IMR-90 (cell line): ENCODE results near the gene CERS1. TPM values are rescaled to one million over a fixed set of nuclear protein-coding genes. Genes with fewer than 3 reads are reported as not detected.

Source experiments
- ATAC-seq: fragments of 200-7000 bp; cut with Tn5 transposase; 2 replicates; pipeline ENCODE4 v1.9.1; 2020; ENCODE audit warnings: low read depth, mild to moderate bottlenecking, moderate library complexity
- BruUV-seq: library from RNA; stranded (reverse); fragments of 400-500 nt; replicated peaks from 2 replicates; lab custom pipeline; 2021; lab: Mats Ljungman, UMichigan
- CTCF ChIA-PET: fragments of 300-600 bp; formaldehyde crosslinking; extraction: SDS; loops from one replicate; lab custom pipeline; 2021; ENCODE audit warnings: antibody characterized with exemption; lab: Yijun Ruan, JAX
- POLR2A ChIA-PET: fragments of 300-600 bp; sonication (Branson Sonifier 250); formaldehyde crosslinking; loops from one replicate; lab custom pipeline; 2022; ENCODE audit warnings: antibody characterized with exemption; ENCODE audit not compliant: unreplicated experiment; lab: Charles Lee
- DNase-seq: peaks from one replicate; pipeline ENCODE4 v3.0.0; 2013
- H2AFZ ChIP-seq: replicated peaks from 2 replicates; pipeline ENCODE3; 2013; ENCODE audit warnings: low read length, mild to moderate bottlenecking; ENCODE audit not compliant: poor library complexity
- H2AK5ac ChIP-seq: 2 replicates; pipeline ENCODE4 v1.6.1; 2013; ENCODE audit warnings: low read depth, low read length, inconsistent platforms
- H2AK9ac ChIP-seq: replicated peaks from 2 replicates; pipeline ENCODE3; 2013; ENCODE audit warnings: mild to moderate bottlenecking, low read depth, low read length, moderate library complexity; ENCODE audit not compliant: poor library complexity
- H2BK120ac ChIP-seq: 2 replicates; pipeline ENCODE4 v1.6.1; 2013; ENCODE audit warnings: low read depth, low read length, inconsistent platforms
- H2BK15ac ChIP-seq: 3 replicates; pipeline ENCODE4 v1.6.1; 2013; ENCODE audit warnings: low read depth, low read length, inconsistent platforms
- H2BK20ac ChIP-seq: 2 replicates; pipeline ENCODE4 v1.6.1; 2013; ENCODE audit warnings: low read depth, mild to moderate bottlenecking, inconsistent platforms, low read length, moderate library complexity
- H2BK5ac ChIP-seq: 2 replicates; pipeline ENCODE4 v1.6.1; 2013; ENCODE audit warnings: mild to moderate bottlenecking, low read depth, low read length, inconsistent platforms; ENCODE audit not compliant: poor library complexity, severe bottlenecking
- H3K14ac ChIP-seq: replicated peaks from 2 replicates; pipeline ENCODE4 v1.6.1; 2013; ENCODE audit warnings: low read depth, low read length, inconsistent platforms
- H3K18ac ChIP-seq: 2 replicates; pipeline ENCODE4 v1.6.1; 2013; ENCODE audit warnings: low read depth, low read length, control low read depth
- H3K23ac ChIP-seq: 2 replicates; pipeline ENCODE4 v1.6.1; 2013; ENCODE audit warnings: low read depth, low read length, inconsistent platforms
- H3K27ac ChIP-seq: 2 replicates; pipeline ENCODE4 v1.5.1; 2013; ENCODE audit warnings: mild to moderate bottlenecking, control low read depth, low read length; ENCODE audit not compliant: insufficient read depth
- H3K27me3 ChIP-seq: 2 replicates; pipeline ENCODE4 v1.6.1; 2013; ENCODE audit warnings: low read length; ENCODE audit not compliant: control insufficient read depth, insufficient read depth
- H3K36me3 ChIP-seq: 2 replicates; pipeline ENCODE4 v1.6.1; 2013; ENCODE audit warnings: low read length, mixed read lengths; ENCODE audit not compliant: control insufficient read depth, insufficient read depth
- H3K4ac ChIP-seq: 2 replicates; pipeline ENCODE4 v1.6.1; 2013; ENCODE audit warnings: low read depth, low read length, inconsistent platforms
- H3K4me1 ChIP-seq: 2 replicates; pipeline ENCODE4 v1.6.1; 2013; ENCODE audit warnings: low read length, mixed read lengths; ENCODE audit not compliant: control insufficient read depth, insufficient read depth
- H3K4me2 ChIP-seq: 2 replicates; pipeline ENCODE4 v1.6.1; 2013; ENCODE audit warnings: low read depth, mild to moderate bottlenecking, control low read depth, low read length, moderate library complexity
- H3K4me3 ChIP-seq: 2 replicates; pipeline ENCODE4 v1.5.1; 2013; ENCODE audit warnings: low read depth, mild to moderate bottlenecking, control low read depth, low read length, moderate library complexity; ENCODE audit not compliant: insufficient read depth
- H3K56ac ChIP-seq: 2 replicates; pipeline ENCODE4 v1.6.1; 2013; ENCODE audit warnings: low read length, inconsistent platforms; ENCODE audit not compliant: insufficient read depth; ENCODE audit errors: extremely low read depth
- H3K79me1 ChIP-seq, 2 experiments: 2 replicates each; pipeline ENCODE4 v1.6.1; 2013; ENCODE audit warnings: low read length in 2 of 2, inconsistent platforms in 1 of 2, low read depth in 1 of 2
- H3K9ac ChIP-seq: 2 replicates; pipeline ENCODE4 v1.6.1; 2013; ENCODE audit warnings: low read depth, low read length, control low read depth
- H3K9me1 ChIP-seq: 2 replicates; pipeline ENCODE4 v1.6.1; 2013; ENCODE audit warnings: low read length, inconsistent platforms; ENCODE audit not compliant: insufficient read depth
- H3K9me3 ChIP-seq: 2 replicates; pipeline ENCODE4 v1.6.1; 2013; ENCODE audit warnings: low read length; ENCODE audit not compliant: control insufficient read depth, insufficient read depth
- H4K20me1 ChIP-seq: 2 replicates; pipeline ENCODE4 v1.6.1; 2013; ENCODE audit warnings: low read length, inconsistent platforms; ENCODE audit not compliant: insufficient read depth
- H4K5ac ChIP-seq: 2 replicates; pipeline ENCODE4 v1.6.1; 2013; ENCODE audit warnings: mild to moderate bottlenecking, low read depth, low read length, control low read depth
- H4K8ac ChIP-seq, 2 experiments: 2 replicates each; pipeline ENCODE4 v1.6.1; 2013; ENCODE audit warnings: low read depth in 2 of 2, low read length in 2 of 2, control low read depth in 1 of 2, inconsistent platforms in 1 of 2
- H4K91ac ChIP-seq: 2 replicates; pipeline ENCODE4 v1.6.1; 2013; ENCODE audit warnings: low read depth, low read length, inconsistent platforms; ENCODE audit not compliant: insufficient read depth
- BHLHE40 ChIP-seq: fragments of 150-350 bp; IDR thresholded peaks from 2 replicates; pipeline ENCODE4 v1.6.1; 2016; ENCODE audit warnings: mild to moderate bottlenecking, low read depth, low read length
- CEBPB ChIP-seq: IDR thresholded peaks from 2 replicates; pipeline ENCODE4 v1.6.1; 2012; ENCODE audit warnings: low read depth, low read length, improper control_type of control experiment
- CHD1 ChIP-seq: IDR thresholded peaks from 2 replicates; pipeline ENCODE4 v1.6.1; 2012; ENCODE audit warnings: low read depth, low read length, improper control_type of control experiment
- FOS ChIP-seq: fragments of 150-350 bp; IDR thresholded peaks from 2 replicates; pipeline ENCODE4 v1.6.1; 2016; ENCODE audit warnings: low read depth, low read length
- MXI1 ChIP-seq: IDR thresholded peaks from 2 replicates; pipeline ENCODE4 v1.6.1; 2012; ENCODE audit warnings: low read depth, mild to moderate bottlenecking, low read length, moderate library complexity, borderline replicate concordance
- NFE2L2 ChIP-seq: fragments of 150-350 bp; IDR thresholded peaks from 2 replicates; pipeline ENCODE4 v1.6.1; 2016; ENCODE audit warnings: low read depth, mild to moderate bottlenecking, low read length
- POLR2A ChIP-seq: IDR thresholded peaks from 2 replicates; pipeline ENCODE4 v1.6.1; 2012; ENCODE audit warnings: mild to moderate bottlenecking, low read depth, low read length
- RCOR1 ChIP-seq: IDR thresholded peaks from 2 replicates; pipeline ENCODE4 v1.6.1; 2012; ENCODE audit warnings: mild to moderate bottlenecking, low read length, improper control_type of control experiment; ENCODE audit not compliant: insufficient replicate concordance
- WGBS, 2 experiments: methylation state at CpG; one replicate each; pipeline versions ENCODE4 v1.1.5 to v1.1.7; 2013; ENCODE audit warnings: missing lambda C conversion rate in 2 of 2; ENCODE audit not compliant: insufficient read length in 1 of 2; ENCODE audit errors: extremely low coverage in 2 of 2; 5-methylcytosine and 5-hydroxymethylcytosine counted together
- dilution Hi-C: fragments of 300-500 bp; cut with HindIII; formaldehyde crosslinking; loops from one replicate; pipeline ENCODE4 v1.14.3; 2018; ENCODE audit warnings: low sequenced_read_pairs; ENCODE audit not compliant: unreplicated experiment
- in situ Hi-C: fragments of 300-500 bp; cut with MboI; formaldehyde crosslinking; loops from 3 replicates; pipeline ENCODE4 v1.14.3; 2019; ENCODE audit warnings: low sequenced_read_pairs, inconsistent platforms, mixed read lengths
- intact Hi-C: fragments of 100-400 bp; cut with micrococcal nuclease; formaldehyde crosslinking; loops from 2 replicates; pipeline ENCODE4 v1.10.0; 2022
- polyA plus RNA-seq, 3 experiments: library from polyadenylated mRNA; depleted of rRNA; stranded (reverse); fragments of >200 nt; gene quantifications; 2 replicates each; pipeline ENCODE4 v1.2.3, GENCODE V29; 2012; ENCODE audit warnings: low replicate concordance in 1 of 3
- total RNA-seq: library from RNA; depleted of rRNA; stranded (reverse); fragments of >200 nt; gene quantifications from 2 replicates; pipeline ENCODE4 v1.2.3, GENCODE V29; 2012
- TF ChIP-seq, protein P1 (sequence below): fragments of 150-350 bp; IDR thresholded peaks from 2 replicates; pipeline ENCODE4 v1.6.1; 2016; ENCODE audit warnings: low read depth, mild to moderate bottlenecking, low read length, moderate library complexity, borderline replicate concordance
- TF ChIP-seq, protein P2 (sequence below): conservative IDR thresholded peaks from 2 replicates; pipeline ENCODE4 v1.5.1; 2012; ENCODE audit warnings: mild to moderate bottlenecking, low read depth, low read length, improper control_type of control experiment
- TF ChIP-seq, protein P3 (sequence below): fragments of 150-350 bp; IDR thresholded peaks from 2 replicates; pipeline ENCODE4 v1.6.1; 2017; ENCODE audit warnings: mild to moderate bottlenecking, antibody characterized with exemption, low read length, low read depth

Gene CERS1
- total and polyA plus RNA-seq, 2 of the 4 experiments (the other 2 are of a cell fraction) = 0.90 to 4.3 TPM

DNA sequence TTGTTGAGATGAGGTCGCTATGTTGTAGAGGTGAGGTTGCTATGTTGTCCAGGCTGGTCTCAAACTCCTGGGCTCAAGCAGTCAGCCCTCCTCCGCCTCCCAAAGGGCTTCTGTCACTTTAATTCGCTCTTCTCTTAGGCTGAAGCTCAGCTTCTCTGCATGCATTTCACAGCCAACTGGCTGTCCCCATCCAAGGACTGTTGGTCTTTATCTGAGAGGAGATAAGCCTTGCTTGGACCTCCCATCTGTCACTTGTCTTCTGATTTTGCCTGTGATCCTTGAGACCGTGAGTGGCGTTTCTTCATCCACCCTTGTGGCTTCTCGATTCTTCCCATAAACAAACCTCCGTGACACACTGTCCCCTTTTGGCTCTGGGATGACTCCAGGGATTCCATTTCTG, 24.4 kb downstream of the CERS1 start:
- Histone ChIP-seq H2AFZ (no peak overlapping the region), H3K4me2 (no peak overlapping the region), H4K5ac (no peak overlapping the region), H3K56ac (no peak overlapping the region), H2BK120ac (no peak overlapping the region), H3K4me1 (no peaks in the 10 kb centered on the region), H3K79me1 (peaks cover 2 to 3% of the 10 kb centered on the region in 2 experiments; a peak in 1 of 4 replicates), H3K27ac (no peak overlapping the region), H3K27me3 (no peaks in the 10 kb centered on the region), H2BK15ac (no peak overlapping the region), H3K23ac (no peak overlapping the region), H3K9me3 (no peaks in the 10 kb centered on the region), H4K8ac (no peak overlapping the region), H3K18ac (no peak overlapping the region), H2BK5ac (no peak overlapping the region), H3K14ac (no peak overlapping the region), H3K4me3 (no peak overlapping the region), H2BK20ac (no peak overlapping the region), H4K20me1 (peaks cover 4% of the 10 kb centered on the region), H4K91ac (no peak overlapping the region), H3K36me3 (peaks cover 16% of the 10 kb centered on the region; the same call in 1 of the 2 replicates), H2AK5ac (no peak overlapping the region), H3K9me1 (no peaks in the 10 kb centered on the region), H3K4ac (no peak overlapping the region), H2AK9ac (no peak overlapping the region), H3K9ac (no peak overlapping the region)
- no TSS peak for BruUV-seq
- ChIA-PET POLR2A (no interaction called here), CTCF (interaction anchor here (0.9 kb wide), 1 partner anchor 23 kb away, joined by 4 read pairs; no protein-coding TSS in a partner anchor)
- DNase-seq (no peak), ATAC-seq (no peak)
- TF ChIP-seq NFE2L2 (no peak), BHLHE40 (no peak), FOS (no peak), MXI1 (no peak), POLR2A (no peak), RCOR1 (no peak), CHD1 (no peak), CEBPB (no peak)
- TF ChIP-seq, protein P1, sequence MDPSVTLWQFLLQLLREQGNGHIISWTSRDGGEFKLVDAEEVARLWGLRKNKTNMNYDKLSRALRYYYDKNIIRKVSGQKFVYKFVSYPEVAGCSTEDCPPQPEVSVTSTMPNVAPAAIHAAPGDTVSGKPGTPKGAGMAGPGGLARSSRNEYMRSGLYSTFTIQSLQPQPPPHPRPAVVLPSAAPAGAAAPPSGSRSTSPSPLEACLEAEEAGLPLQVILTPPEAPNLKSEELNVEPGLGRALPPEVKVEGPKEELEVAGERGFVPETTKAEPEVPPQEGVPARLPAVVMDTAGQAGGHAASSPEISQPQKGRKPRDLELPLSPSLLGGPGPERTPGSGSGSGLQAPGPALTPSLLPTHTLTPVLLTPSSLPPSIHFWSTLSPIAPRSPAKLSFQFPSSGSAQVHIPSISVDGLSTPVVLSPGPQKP = no peak
- TF ChIP-seq, protein P2, sequence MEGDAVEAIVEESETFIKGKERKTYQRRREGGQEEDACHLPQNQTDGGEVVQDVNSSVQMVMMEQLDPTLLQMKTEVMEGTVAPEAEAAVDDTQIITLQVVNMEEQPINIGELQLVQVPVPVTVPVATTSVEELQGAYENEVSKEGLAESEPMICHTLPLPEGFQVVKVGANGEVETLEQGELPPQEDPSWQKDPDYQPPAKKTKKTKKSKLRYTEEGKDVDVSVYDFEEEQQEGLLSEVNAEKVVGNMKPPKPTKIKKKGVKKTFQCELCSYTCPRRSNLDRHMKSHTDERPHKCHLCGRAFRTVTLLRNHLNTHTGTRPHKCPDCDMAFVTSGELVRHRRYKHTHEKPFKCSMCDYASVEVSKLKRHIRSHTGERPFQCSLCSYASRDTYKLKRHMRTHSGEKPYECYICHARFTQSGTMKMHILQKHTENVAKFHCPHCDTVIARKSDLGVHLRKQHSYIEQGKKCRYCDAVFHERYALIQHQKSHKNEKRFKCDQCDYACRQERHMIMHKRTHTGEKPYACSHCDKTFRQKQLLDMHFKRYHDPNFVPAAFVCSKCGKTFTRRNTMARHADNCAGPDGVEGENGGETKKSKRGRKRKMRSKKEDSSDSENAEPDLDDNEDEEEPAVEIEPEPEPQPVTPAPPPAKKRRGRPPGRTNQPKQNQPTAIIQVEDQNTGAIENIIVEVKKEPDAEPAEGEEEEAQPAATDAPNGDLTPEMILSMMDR = no peak
- TF ChIP-seq, protein P3, sequence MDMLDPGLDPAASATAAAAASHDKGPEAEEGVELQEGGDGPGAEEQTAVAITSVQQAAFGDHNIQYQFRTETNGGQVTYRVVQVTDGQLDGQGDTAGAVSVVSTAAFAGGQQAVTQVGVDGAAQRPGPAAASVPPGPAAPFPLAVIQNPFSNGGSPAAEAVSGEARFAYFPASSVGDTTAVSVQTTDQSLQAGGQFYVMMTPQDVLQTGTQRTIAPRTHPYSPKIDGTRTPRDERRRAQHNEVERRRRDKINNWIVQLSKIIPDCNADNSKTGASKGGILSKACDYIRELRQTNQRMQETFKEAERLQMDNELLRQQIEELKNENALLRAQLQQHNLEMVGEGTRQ = no peak
- in situ Hi-C loops (no loop called here), intact Hi-C loops (no loop called here), dilution Hi-C loops (no loop called here)
- WGBS, 2 experiments = no CpG with 5 or more reads among the region's 7 CpGs
